Measurements from ENCODE around the gene HPS6. TPM values are rescaled to one million over a fixed set of nuclear protein-coding genes. Genes with fewer than 3 reads are reported as not detected.

HPS6 gene
- total RNA-seq, 3 donors from 2014 or later (not counting 1 experiment from before 2014, with no cell fraction given): 10.2 to 20.1 (median 18.5) TPM

- Histone ChIP-seq H3K27me3 (ENCODE audit: control insufficient read depth, insufficient read depth, low read length) (no peaks in the 10 kb centered on the region), H3K36me3 (ENCODE audit: control insufficient read depth, insufficient read depth, low read length) (peaks cover 9% of the 10 kb centered on the region), H3K9me3 (ENCODE audit: control insufficient read depth, insufficient read depth, low read length) (no peaks in the 10 kb centered on the region), H3K4me3 (ENCODE audit: low read length) (peak overlapping the region; percentile 55), H3K27ac (ENCODE audit: low read length) (peak overlapping the region; percentile 55), H3K4me1 (ENCODE audit: control insufficient read depth, insufficient read depth, low read length) (peaks cover 36% of the 10 kb centered on the region)
- Mint-ChIP-seq H3K4me1 (peaks cover 21 to 33% of the 10 kb centered on the region in 2 donors), H3K27ac (peak overlapping the region; percentile 72 to 73), H3K36me3 (no peaks in the 10 kb centered on the region), H3K27me3 (ENCODE audit: low read depth in 2 of 2) (no peaks in the 10 kb centered on the region), H3K4me3 (peak overlapping the region; percentile 90), H3K9me3 (no peaks in the 10 kb centered on the region)
- ATAC-seq: peak; percentile 18 to 46 (median 23)
- peak; percentile 33 to 42 for DNase-seq
- 8% methylated on average over 63 of the region's 63 CpGs for WGBS (ENCODE audit: insufficient coverage)
- intact Hi-C loops (cut with micrococcal nuclease): loop anchor here (1.0 to 2.0 kb wide), 2 partner anchors 9 to 437 kb away; partner anchors contain the start of genes ACTR1A, ARMH3 and SUFU
- no peak for TF ChIP-seq CTCF (IDR thresholded peaks at IDR 0.05)
Observed at GRCh38 chr10:102065561-102066398, 631 bp downstream of the HPS6 start.

- H3K4me3 Mint-ChIP-seq: peak overlapping the region; percentile 90
- Histone ChIP-seq H3K9me3 (ENCODE audit: control insufficient read depth, insufficient read depth, low read length) (no peaks in the 10 kb centered on the region), H3K27ac (ENCODE audit: low read length) (no peak overlapping the region), H3K36me3 (ENCODE audit: control insufficient read depth, insufficient read depth, low read length) (peaks cover 9% of the 10 kb centered on the region), H3K27me3 (ENCODE audit: control insufficient read depth, insufficient read depth, low read length) (no peaks in the 10 kb centered on the region), H3K4me1 (ENCODE audit: control insufficient read depth, insufficient read depth, low read length) (peaks cover 36% of the 10 kb centered on the region), H3K4me3 (ENCODE audit: low read length) (peak overlapping the region; percentile 23)
- no peaks in the 10 kb centered on the region for H3K36me3 Mint-ChIP-seq
- no peak for DNase-seq
- intact Hi-C loops (cut with micrococcal nuclease): no loop called here
- TF ChIP-seq CTCF (IDR thresholded peaks at IDR 0.05): no peak
- peak overlapping the region; percentile 72 to 73 for H3K27ac Mint-ChIP-seq
- 89% methylated on average over 16 of the region's 16 CpGs for WGBS (ENCODE audit: insufficient coverage)
- no peak for ATAC-seq
- H3K4me1 Mint-ChIP-seq: peaks cover 21 to 33% of the 10 kb centered on the region in 2 donors
- H3K9me3 Mint-ChIP-seq: no peaks in the 10 kb centered on the region
- H3K27me3 Mint-ChIP-seq (ENCODE audit: low read depth in 2 of 2): no peaks in the 10 kb centered on the region
Observed at GRCh38 chr10:102066399-102067088, 1.4 kb downstream of the HPS6 start.

GRCh38 chr10:102067091-102067916, 2.2 kb downstream of the HPS6 start:
- no peak for ATAC-seq
- TF ChIP-seq CTCF (IDR thresholded peaks at IDR 0.05): no peak
- Mint-ChIP-seq H3K27me3 (ENCODE audit: low read depth in 2 of 2) (no peaks in the 10 kb centered on the region), H3K27ac (peak overlapping the region in 1 of 2 donors; percentile 38), H3K4me3 (peak overlapping the region; percentile 67), H3K4me1 (peaks cover 21 to 33% of the 10 kb centered on the region in 2 donors), H3K36me3 (no peaks in the 10 kb centered on the region), H3K9me3 (no peaks in the 10 kb centered on the region)
- H3K4me1 ChIP-seq (ENCODE audit: control insufficient read depth, insufficient read depth, low read length): peaks cover 36% of the 10 kb centered on the region
- no peak overlapping the region for H3K4me3 ChIP-seq (ENCODE audit: low read length)
- no peak for DNase-seq
- peaks cover 9% of the 10 kb centered on the region for H3K36me3 ChIP-seq (ENCODE audit: control insufficient read depth, insufficient read depth, low read length)
- intact Hi-C loops (cut with micrococcal nuclease): no loop called here
- no peaks in the 10 kb centered on the region for H3K9me3 ChIP-seq (ENCODE audit: control insufficient read depth, insufficient read depth, low read length)
- 96% methylated on average over 18 of the region's 18 CpGs for WGBS (ENCODE audit: insufficient coverage)
- H3K27ac ChIP-seq (ENCODE audit: low read length): no peak overlapping the region
- H3K27me3 ChIP-seq (ENCODE audit: control insufficient read depth, insufficient read depth, low read length): no peaks in the 10 kb centered on the region
